ENCODE measurements around the gene EEFSEC. TPM values are rescaled to one million over a fixed set of nuclear protein-coding genes. Genes with fewer than 3 reads are reported as not detected.

EEFSEC gene, protein sequence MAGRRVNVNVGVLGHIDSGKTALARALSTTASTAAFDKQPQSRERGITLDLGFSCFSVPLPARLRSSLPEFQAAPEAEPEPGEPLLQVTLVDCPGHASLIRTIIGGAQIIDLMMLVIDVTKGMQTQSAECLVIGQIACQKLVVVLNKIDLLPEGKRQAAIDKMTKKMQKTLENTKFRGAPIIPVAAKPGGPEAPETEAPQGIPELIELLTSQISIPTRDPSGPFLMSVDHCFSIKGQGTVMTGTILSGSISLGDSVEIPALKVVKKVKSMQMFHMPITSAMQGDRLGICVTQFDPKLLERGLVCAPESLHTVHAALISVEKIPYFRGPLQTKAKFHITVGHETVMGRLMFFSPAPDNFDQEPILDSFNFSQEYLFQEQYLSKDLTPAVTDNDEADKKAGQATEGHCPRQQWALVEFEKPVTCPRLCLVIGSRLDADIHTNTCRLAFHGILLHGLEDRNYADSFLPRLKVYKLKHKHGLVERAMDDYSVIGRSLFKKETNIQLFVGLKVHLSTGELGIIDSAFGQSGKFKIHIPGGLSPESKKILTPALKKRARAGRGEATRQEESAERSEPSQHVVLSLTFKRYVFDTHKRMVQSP
- 13.1 and 13.8 TPM in 2 replicates for total RNA-seq (2021; fragmentation: NEBNext Ultra II Directional; extraction: Animal tissue kit (Norgen Biotek cat#: 25700))
- 19.8 and 27.6 TPM in 2 replicates for polyA plus RNA-seq (2011; rRNA removed)
- polyA plus RNA-seq (2011; cell fraction: cytosol; rRNA removed) = 16.2 TPM
- 17.5 TPM for polyA plus RNA-seq (2011; cell fraction: nucleus; rRNA removed)
- 7.3 to 14.1 TPM (median 12.1 TPM) in 4 replicates for polyA plus RNA-seq (2012, experiment 1 of 2)
- polyA plus RNA-seq (2012, experiment 2 of 2) = 15.7 TPM
- 8.8 TPM for polyA plus RNA-seq (2013, experiment 1 of 2)
- polyA plus RNA-seq (2013, experiment 2 of 2) = 9.1 TPM
- 11.9 and 12.1 TPM in 2 replicates for polyA minus RNA-seq (2011; rRNA and poly(A)+ RNA removed)
- 11.4 TPM for polyA minus RNA-seq (2011; cell fraction: cytosol; rRNA and poly(A)+ RNA removed)
- 22.0 TPM for polyA minus RNA-seq (2011; cell fraction: nucleus; rRNA and poly(A)+ RNA removed)
- long read RNA-seq, experiment 1, partial matches to known transcripts = 11 of 16 reads
- long read RNA-seq, experiment 1, other reads (novel, unspliced or antisense) = 2 of 16 reads
- long read RNA-seq, experiment 2, partial matches to known transcripts = 1 of 2 reads
- long read RNA-seq, experiment 2, other reads (novel, unspliced or antisense) = 1 of 2 reads

- Histone ChIP-seq H3K79me1 (ENCODE audit: low read depth, low read length) (no peaks in the 10 kb centered on the region), H3K23me2 (ENCODE audit: low read depth, low read length) (no peaks in the 10 kb centered on the region; the same call in 1 of the 2 replicates), H2BK20ac (ENCODE audit: low read length) (no peak within 1 kb of the TSS), H3K9ac (replicated peaks in 1 of 4; ENCODE audit: extremely low read depth in 1 of 4, low read depth in 3 of 4, low read length in 3 of 4) (peak within 1 kb of the TSS; percentile 66 to 88 (median 72)), H2AK5ac (ENCODE audit: low read depth, low read length) (no peak within 1 kb of the TSS), H3K27me3 (replicated peaks in 1 of 4; ENCODE audit: control insufficient read depth in 3 of 4, extremely low read depth in 1 of 4, insufficient read depth in 3 of 4, low read length in 3 of 4) (no peaks in the 10 kb centered on the region; a peak in 1 of 7 replicates), H4K8ac (ENCODE audit: extremely low read depth, insufficient read depth, low read length) (peak within 1 kb of the TSS; percentile 84), H3K9me3 (ENCODE audit: insufficient read depth in 2 of 2, low read depth in 1 of 2, low read length in 1 of 2) (peaks cover 2 to 6% of the 10 kb centered on the region in 2 experiments; a peak in 2 of 4 replicates), H3K4ac (replicated peaks; ENCODE audit: insufficient read length, low read depth, low read length) (no peak within 1 kb of the TSS), H3K4me1 (replicated peaks in 1 of 4; ENCODE audit: control insufficient read depth in 3 of 4, insufficient read depth in 4 of 4, low read length in 3 of 4) (peaks cover 0 to 1% (median 0%) of the 10 kb centered on the region in 4 experiments; a peak in 1 of 7 replicates), H3K4me3 (ENCODE audit: extremely low read depth in 1 of 4, insufficient read depth in 2 of 4, low read depth in 3 of 4, low read length in 4 of 4) (peak within 1 kb of the TSS; percentile 77 to 92 (median 84)), H2BK12ac (ENCODE audit: low read depth, low read length) (no peak within 1 kb of the TSS; the same call in 1 of the 2 replicates), H4K91ac (replicated peaks; ENCODE audit: insufficient read length, low read length) (no peak within 1 kb of the TSS), H3K18ac (ENCODE audit: extremely low read depth, low read length) (0 out of 2 replicates have a peak within 1 kb of the TSS, but pooled peaks have one; percentile 56), H3K79me2 (ENCODE audit: control insufficient read depth in 1 of 2, insufficient read depth in 2 of 2, low read length in 2 of 2) (no peaks in the 10 kb centered on the region), H2BK5ac (ENCODE audit: low read depth, low read length) (peak within 1 kb of the TSS; percentile 60), H3K23ac (ENCODE audit: insufficient read length) (no peak within 1 kb of the TSS), H2AFZ (ENCODE audit: low read length) (peak within 1 kb of the TSS; percentile 96; the same call in 1 of the 2 replicates), H3K56ac (replicated peaks; ENCODE audit: insufficient read length, low read depth, low read length) (no peak within 1 kb of the TSS), H3K14ac (ENCODE audit: insufficient read length) (no peak within 1 kb of the TSS), H3K36me3 (ENCODE audit: control insufficient read depth in 2 of 4, insufficient read depth in 4 of 4, low read length in 3 of 4) (peaks cover 0 to 4% (median 2%) of the 10 kb centered on the region in 4 experiments; a peak in 2 of 8 replicates), H3K4me2 (ENCODE audit: insufficient read depth in 1 of 2, low read depth in 2 of 2, low read length in 2 of 2) (peak within 1 kb of the TSS; percentile 64 to 81), H2BK120ac (replicated peaks; ENCODE audit: low read depth, low read length) (no peak within 1 kb of the TSS), H2BK15ac (ENCODE audit: low read length) (0 out of 2 replicates have a peak within 1 kb of the TSS, but pooled peaks have one; percentile 61), H4K5ac (ENCODE audit: insufficient read length, low read depth, low read length) (peak within 1 kb of the TSS; percentile 12), H4K20me1 (replicated peaks in 1 of 2; ENCODE audit: control insufficient read depth in 1 of 2, insufficient read depth in 2 of 2, low read length in 2 of 2) (peaks cover 0 to 1% of the 10 kb centered on the region in 2 experiments), H3K27ac (ENCODE audit: low read depth, low read length) (no peak within 1 kb of the TSS)
- peak in 1 of 2 experiments; percentile 92 for DNase-seq (ENCODE audit: low read depth in 1 of 2, low spot score in 2 of 2)
- WGBS, 2 experiments (ENCODE audit: extremely low coverage in 1 of 2, insufficient coverage in 1 of 2, insufficient read length in 1 of 2, insufficient replicate concordance in 2 of 2, low coverage in 1 of 2, low lambda C conversion rate in 2 of 2, missing lambda C conversion rate in 1 of 2) = 4% methylated on average over 56 of the region's 96 CpGs; no CpG with 5 or more reads in 1 of the 2 experiments
- CTCF ChIA-PET (ENCODE audit: partially characterized antibody) = interaction anchor here (1.5 kb wide), 1 partner anchor 15 kb away, joined by 3 read pairs; no protein-coding TSS in a partner anchor
- POLR2A ChIA-PET (ENCODE audit: partially characterized antibody) = interaction anchor here (0.7 to 1.9 kb wide), 6 partner anchors 9 to 417 kb away, joined by 3 to 11 read pairs (median 3); partner anchors contain the start of gene RUVBL1
- FAIRE-seq = peak; percentile 93
- TF ChIP-seq SIX5 (IDR thresholded peaks at IDR 0.05; ENCODE audit: low read depth, low read length) = no peak
- TF ChIP-seq RBBP5 (IDR thresholded peaks at IDR 0.05; ENCODE audit: borderline replicate concordance, low read depth, low read length) = peak; percentile 93
- TF ChIP-seq CREB1 (IDR thresholded peaks at IDR 0.05) = peak; percentile 45; the same call in 1 of the 2 replicates
- no peak for TF ChIP-seq SAP30 (IDR thresholded peaks at IDR 0.05; ENCODE audit: insufficient read depth, insufficient replicate concordance, low read length)
- peak; percentile 80 for TF ChIP-seq ASH2L (IDR thresholded peaks at IDR 0.05; ENCODE audit: low read length)
Measured at GRCh38 chr3:128153156-128154041, at the start of gene EEFSEC. EEFSEC (plus strand) TSS chr3:128153481; CDS start chr3:128153508, 27 bp downstream.
